Measurements from ENCODE around the gene TLX1.

Gene TLX1

DNA sequence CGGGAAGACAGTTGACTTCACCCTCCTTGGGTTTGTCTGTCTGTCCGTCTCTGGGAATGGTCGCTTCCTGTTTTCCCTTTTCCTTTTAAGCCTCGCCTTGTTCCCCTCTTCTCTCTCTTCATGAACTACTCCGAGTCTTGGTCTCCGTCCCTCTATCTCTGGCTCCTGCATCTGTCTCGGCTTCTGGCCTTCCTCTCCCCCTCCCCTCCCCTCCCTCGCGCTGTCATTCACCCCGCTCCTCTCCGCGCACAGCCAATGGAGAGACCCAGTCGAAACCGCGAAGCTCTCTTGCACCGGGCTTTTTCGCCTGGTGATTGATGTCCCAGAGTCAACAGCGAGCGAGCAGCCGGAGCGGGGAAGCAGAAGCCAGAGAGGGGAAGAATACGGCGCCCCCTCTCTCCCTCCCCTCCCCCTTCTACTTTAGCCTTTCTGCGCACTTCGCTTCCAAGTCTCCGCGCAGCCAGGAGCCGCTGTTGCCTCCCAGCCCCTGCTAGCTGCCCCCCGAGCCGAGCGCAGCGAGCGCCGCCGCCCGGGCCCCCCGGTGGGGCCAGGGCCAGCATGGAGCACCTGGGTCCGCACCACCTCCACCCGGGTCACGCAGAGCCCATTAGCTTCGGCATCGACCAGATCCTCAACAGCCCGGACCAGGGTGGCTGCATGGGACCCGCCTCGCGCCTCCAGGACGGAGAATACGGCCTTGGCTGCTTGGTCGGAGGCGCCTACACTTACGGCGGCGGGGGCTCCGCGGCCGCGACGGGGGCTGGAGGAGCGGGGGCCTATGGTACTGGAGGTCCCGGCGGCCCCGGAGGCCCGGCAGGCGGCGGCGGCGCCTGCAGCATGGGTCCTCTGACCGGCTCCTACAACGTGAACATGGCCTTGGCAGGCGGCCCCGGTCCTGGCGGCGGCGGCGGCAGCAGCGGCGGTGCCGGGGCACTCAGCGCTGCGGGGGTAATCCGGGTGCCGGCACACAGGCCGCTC is at the start of gene TLX1:
TSS of gene TLX1 (plus strand) at position 317 of the 978 bp plus-strand sequence. CDS start at position 559, 242 bp downstream.
- DNase-seq (ENCODE audit: low spot score), result no peak

DNA sequence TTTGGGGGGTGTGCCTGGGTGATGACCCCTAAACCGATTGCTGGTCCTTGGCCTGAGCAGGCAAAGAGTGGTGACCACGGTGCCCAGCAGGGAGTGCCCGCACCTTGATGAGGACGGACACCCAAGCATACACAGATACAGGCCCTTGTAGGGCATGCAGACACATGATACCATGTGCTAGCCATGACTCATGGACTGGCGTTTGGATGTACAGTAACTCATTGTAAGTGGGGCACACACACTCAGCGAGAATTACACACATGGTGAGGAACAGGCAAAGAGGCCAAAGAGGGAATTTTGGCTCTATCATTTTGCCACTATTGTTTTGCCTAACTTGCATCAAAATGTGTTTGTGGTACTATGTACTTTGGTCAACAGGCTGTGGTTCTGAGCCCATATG is 45.3 kb upstream of the TLX1 start:
- DNase-seq (ENCODE audit: low spot score), result peak; percentile 51

DNA sequence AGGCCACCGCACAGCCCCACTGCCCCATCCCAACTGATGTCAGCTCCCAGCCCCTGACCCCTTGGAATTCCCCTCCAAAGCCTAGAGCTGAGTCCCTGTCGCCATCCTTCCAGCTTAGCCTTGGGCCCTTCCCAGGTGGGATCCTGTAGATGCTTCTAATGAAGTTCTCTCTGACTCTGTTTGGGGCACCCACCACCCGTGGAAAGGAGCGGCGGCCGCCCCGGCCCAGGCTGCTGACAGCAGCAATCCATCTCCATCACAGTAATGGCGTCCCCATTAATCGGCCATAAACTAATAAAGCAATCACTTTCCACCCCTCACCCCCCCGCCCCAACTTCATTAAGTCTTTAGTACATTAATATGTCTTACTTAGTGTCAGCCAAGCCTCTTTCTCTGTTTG is 43.7 kb upstream of the TLX1 start:
- DNase-seq (ENCODE audit: low spot score), result no peak

DNA sequence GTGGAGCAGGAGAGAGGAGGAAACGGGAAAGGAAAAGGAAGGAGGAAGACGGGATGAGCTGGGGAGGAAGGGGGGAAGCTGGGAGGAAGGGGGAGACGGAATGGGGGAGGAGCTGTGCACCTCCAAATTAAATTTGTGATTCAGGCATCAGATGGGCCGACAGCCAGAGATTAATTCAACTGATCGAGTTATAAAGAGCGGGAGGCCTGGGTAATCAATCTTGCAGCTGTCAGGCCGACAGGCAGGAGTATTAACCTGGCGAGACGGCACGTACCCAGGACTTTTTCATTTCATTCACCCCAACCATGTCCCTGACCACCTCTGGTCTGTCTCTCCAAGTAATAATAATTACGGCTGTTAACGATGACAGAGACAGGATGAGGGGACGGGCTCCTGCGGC is 43.1 kb upstream of the TLX1 start:
- no peak for DNase-seq (ENCODE audit: low spot score)

DNA sequence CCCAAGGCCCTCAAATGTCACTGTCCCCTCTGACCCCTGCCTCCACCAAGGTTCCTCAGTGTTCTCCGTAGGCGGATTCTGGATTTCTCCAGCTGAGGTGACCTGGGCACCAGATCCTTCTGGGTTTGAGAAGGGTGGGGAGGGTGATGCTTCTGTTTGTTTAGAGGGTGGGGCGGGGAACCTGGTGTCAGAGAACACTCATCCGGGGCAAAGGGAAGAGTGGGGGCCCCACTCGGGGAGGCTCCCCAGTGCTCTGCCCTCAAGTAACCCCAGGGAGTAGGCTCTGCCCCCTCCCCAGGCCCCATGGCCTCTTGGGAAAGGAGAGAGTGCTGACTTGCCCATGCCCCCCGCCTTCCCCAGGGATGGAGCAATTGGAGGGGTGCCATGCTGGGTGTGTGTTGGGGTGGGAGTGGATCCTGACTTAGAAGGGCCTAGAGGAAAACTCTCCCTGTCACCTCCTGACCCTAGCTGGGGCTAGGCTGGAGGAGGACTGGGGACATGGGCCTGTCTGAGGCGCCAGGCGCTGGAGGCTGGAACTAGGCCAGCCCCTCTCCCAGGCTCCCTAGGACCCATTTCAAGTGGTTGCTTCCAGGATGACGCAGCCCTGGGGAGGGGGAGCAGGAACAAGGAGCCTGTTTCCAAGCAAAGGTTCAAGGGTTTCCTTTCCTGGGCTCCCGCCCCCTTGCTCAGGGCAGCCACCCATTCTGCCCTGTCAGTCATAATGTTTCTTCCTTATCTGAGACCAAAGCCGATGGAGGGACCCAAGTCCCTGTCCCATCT is 41.4 kb upstream of the TLX1 start:
- no peak for DNase-seq (ENCODE audit: low spot score)

DNA sequence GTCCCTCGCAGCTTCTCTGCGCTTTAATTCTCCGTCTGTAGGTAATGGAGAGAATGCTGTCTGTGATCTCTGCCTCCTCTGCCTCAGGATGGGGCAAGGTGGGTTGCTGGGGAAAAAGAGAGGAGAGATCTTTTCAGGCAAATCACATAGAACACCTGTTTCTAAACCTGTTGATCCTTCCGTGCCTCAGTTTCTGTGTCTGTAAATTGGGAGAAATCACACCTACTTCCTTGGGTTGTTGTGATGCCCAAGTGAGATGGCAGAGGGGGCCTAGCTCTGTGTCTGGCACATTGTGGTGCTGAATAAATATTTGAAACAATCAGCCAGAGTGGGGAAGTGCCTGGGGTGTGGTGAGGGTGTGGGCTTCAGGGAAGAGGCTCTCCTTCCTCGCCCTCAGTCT is 40.5 kb upstream of the TLX1 start:
- DNase-seq (ENCODE audit: low spot score), result no peak

DNA sequence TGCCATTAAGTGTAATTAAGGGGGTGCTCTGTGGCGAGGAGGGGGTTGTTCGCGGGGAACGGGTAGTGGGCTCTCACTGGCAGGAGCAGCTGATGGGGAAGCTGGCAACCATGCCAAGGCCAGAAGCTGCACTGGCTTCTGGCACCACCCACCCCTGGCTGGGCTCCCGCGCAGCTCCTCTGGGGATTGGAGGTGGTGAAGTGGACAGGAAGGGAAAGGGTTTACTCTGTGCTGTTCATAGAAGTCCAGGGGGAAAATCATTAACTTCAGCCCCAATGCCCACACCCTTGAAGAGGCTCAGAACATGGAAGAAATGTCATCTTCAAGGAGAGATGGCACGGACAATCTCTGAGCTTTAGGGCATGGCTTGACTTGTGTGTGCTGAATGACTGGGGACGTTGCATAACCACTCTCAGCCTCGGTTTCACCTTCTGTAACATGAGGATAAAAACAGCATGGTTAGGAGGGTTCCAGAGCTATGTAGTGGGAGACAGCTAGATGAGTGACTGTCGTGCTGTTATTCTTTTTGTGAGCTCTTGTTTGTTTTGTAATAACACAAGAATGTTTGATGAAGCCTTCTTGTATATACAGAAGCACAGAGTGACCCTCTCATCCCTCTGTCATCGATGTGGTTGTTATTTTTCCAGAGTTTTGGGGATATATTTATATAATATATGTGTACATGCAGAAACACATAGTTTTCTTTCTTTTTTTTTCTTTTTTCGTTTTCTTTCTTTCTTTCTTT is 39.4 kb upstream of the TLX1 start:
- DNase-seq (ENCODE audit: low spot score), result no peak

DNA sequence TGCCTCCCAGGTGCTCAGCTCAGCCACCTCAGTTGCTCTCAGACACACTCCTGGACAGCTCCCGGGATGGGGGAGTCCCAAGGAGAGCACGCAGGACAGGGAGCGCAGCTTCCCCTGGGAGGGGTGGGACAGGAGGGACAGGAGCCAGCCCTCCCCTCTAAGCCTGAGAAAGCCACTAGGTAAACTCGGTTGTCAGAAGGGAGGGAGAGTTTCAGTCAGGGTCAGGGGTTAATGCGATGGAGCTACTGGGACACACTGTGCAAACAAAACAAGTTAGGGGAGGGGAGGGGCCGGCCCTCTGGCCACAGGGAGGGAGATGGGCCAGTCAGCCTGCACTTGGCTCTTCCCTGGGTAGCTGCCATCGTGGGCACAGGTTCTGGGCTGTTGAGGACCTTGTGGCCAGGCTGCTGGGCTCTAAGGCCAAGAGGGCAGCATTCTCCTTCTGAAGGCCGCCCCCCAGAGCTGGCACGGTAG is 38.2 kb upstream of the TLX1 start:
- DNase-seq (ENCODE audit: low spot score), result no peak

DNA sequence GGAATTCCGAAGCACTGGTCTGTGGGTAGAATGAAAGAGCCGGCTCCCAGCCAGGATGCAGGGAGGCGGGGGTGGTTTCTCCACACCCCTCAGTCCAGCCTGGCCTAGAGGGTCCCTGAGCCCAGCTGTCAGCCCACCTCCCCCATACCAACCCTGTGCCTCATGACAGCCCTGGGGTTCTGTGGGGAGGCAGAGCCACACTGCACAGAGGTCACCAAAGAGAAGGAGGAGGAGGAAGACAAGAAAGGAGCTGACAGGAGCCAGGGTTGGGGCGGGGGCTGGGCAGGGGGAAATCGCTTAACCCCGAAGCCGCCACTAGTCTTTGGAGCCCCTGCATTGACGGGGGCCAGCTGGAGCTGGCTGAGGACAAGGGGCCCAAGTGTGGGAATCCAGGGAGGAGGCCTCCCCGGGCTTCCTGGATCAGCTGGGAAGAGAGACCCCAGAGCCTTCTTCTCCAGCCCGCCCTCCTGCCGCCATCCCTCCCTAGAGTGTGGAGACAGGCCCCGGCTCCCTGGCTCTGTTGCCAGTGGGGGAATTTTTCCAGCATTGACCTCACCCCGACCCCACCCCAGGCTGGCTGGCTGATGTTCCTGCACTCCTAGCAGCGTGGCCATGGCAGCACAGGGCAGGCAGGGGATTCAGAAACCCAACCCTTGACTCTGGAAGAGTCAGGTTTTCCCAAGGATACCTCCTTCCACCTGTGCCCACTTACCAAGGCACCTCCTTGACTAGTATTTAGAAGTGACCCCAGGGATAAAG is 36.8 kb upstream of the TLX1 start:
- no peak for DNase-seq (ENCODE audit: low spot score)

DNA sequence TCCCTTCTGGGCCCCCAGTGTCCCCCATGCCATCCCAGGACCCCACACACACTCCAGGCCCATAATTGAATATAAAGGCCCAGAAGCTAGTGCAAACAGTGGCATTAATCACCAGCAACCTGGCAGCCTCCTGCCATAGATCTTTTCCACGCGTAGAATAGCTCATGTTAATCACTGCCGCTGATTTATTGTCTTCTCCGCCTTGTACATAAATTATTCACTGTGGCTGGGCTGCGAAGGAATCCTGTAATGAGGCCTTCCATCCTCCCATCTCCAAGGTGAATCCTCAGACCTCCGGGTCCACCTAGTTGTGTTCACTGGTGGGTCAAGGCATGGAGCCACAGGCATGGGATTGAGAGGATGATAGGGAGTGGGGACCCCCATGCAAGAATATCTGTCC is 36.1 kb upstream of the TLX1 start:
- DNase-seq (ENCODE audit: low spot score), result no peak

DNA sequence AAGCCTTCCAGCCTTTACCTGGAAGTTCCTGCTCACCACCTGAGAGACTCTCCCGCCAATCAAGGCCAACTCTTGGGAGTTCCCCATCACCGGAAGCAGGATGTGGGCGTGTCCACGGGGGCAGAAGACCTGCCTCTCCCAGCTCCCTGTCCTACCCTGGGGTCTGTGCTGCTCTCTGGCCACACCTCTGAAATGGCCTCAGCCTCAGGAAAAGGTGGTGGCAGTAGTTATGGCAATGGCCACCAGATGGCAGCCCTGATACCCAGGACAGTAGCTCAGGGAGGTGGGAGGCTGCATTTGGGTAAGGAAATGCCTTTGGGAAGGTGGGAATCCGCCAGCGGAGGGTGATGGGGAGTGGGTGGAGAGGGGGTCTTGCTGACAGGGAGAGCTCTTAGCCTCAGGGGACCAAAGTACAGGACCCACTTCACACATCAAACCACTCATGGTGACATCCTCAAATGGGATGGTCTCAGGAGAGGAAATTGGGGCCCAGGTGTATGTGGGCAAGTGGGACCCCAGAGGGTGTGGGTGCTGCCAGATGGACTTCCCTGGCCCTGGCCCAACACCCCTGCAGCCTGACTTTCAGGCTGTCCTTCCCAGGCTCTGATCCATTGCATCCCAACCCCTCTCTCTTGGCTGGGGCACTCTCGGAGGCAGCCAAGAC is 35.4 kb upstream of the TLX1 start:
- peak; percentile 45 for DNase-seq (ENCODE audit: low spot score)

DNA sequence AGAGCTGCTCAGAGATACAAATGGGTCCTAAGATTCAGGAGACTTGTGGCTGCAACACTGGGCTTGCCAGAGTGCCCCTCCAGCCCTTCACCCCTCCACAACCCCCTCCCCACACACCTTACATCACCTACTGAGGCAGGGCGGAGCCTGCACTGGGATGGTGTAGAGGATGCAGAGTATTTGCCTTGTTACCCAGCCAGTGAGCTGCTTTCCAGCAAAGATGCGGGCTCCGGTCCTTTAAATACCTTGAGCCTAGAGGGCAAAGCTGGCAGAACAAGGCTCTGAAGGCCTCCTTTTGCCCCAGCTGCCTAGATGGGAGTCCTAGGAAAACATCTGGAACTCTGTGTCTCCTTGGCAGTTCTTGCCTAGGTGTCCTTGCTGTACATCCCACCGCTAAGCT is 34.7 kb upstream of the TLX1 start:
- DNase-seq (ENCODE audit: low spot score), result no peak

DNA sequence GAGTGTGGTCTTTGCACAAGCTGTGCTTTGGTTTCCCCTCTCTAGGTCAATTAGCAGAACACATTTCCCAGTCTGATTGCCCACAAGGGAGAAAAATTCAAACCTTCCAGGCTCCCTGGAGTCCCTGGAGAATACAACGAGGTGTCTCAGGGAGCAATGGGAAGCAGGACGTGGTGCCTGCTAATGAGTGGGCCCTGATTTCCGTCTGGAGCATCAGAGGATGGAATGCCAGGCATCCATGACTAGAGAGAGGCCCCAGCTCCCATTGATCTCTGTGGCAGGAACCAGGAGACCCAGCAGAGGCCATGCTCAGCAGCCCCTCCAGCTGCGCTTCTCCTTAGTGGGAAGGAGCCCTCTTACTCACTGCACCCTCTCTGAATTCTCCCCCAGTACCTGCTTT is 33.2 kb upstream of the TLX1 start:
- DNase-seq (ENCODE audit: low spot score), result no peak

DNA sequence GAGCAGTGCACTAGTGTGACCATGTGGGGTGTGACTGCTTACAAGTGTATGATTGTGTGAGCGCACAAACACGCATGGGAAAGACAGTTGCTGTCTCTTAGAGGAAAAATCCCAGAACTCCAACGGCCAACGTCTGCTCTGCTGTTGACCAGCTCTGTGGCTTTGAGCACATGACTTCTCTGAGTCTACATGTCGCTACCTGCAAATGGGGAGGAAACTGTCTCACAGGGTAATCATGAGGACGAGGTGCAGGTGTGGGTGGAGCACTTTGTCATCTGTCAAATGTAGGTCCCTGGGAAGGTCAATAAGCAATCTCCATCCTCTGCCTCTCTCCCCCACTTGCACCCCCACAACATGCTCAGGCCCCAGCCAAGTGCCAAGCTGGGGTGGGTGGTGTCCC is 31.2 kb upstream of the TLX1 start:
- no peak for DNase-seq (ENCODE audit: low spot score)

DNA sequence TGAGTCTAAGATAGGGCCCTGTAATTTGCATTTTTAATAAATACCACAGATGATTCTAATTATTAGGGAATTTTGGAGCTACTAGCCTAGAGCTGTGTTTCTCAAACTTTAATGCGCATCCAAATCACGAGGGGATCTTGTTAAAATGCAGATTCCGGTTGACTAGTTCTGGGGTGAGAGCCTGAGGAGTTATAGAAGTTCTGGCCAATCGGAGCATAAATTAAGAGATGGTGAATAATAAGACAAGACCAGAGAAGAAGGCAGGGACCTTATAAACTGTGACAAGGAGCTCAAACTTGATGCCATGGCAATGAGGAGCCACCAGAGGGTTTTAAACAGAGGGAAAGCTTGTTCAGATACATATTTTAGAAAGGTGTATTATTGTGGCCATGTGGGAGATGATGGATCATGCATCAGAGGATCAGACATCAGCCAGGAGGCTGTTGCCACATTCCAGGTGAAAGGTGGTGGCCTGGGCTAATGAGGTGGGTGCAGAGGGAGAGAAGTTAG is 29.7 kb upstream of the TLX1 start:
- DNase-seq (ENCODE audit: low spot score), result no peak

DNA sequence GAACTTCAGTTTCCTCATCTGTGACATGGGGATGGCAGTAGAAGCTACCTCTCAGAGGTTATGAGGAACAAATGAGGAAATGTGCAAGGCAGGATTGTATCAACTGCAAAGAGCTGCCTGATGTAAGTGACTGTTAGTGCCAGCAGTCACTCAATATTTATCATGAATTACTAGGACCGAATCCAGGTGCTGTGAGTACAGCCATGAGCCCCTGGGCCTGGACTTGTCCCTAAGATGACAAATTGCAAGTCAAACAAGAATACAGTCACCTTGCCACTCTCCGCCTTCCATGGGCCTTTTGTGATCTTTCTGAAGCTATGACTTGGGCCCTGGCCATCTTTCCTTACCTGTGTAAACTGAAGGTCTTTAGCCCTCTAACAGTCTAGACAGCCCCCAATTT is 27.7 kb upstream of the TLX1 start:
- DNase-seq (ENCODE audit: low spot score), result no peak

DNA sequence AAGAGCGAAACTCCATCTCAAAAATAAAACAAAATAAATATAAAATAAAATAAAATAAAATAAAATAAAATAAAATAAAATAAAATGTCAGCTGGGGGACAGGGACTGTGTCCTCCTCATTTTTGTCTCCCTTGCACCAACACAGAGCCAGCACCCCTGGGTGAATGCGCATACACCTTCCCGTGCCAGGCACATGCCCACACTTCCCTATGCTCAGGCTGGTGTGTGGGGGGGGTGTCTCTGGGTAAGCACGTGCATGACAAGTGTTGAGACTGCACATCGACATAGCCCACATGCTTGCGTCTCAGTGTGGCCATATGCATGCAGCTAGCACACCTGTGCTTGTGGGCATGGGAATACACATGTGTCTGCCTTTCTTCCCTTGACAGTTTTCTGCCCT is 24.7 kb upstream of the TLX1 start:
- DNase-seq (ENCODE audit: low spot score), result no peak

DNA sequence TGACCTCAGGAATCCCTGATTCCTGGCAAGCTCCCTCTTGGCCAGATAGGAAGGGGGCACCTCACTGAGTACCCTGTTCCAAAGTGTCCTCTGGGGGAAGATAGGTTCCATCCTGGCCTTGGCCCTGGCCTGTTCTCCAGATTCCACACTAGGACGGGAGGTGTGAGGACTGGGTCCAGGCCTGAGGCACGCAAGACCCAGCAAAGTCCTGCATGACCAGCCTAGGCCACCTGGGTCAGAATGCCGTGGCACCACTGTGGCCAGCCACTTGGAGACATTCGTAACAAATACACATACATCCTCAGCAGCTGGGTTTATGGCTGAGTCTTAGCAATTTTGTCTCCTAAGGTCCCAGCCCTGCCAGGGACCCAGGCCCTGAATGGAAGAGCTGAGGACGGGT is 23.3 kb upstream of the TLX1 start:
- DNase-seq (ENCODE audit: low spot score), result no peak

DNA sequence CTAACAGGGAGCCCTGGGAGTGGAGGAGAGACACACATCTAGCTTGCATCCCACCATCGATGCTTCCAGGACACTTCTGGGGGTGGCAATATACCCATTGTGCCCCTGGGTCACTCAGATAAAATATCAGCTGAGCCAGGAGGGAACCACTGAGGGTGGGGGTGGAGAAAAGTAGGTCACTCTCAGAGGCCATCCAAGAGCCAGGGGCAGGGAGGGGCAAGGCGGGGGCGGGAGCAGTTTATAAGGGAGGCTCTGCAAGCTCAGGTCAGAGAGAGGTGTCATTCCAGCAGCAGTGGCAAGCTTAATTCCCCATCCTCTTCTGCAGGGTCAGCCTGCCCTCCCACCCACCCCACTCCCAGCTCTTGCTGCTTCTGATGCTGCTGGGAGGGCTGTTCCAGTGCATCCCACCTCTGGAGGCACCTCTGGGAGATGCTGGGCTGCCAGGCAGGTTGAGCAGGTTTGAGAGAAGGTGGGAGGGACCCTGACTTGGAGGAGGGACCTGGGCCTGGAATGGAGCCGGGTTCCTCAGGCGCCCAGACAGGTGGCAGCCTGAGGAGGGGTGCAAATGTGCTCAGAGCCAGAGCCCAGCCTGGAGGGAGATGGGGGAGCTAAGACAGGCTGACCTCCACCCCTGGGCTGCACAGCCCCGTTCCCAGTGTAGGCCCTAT is 20.1 kb upstream of the TLX1 start:
- DNase-seq (ENCODE audit: low spot score), result no peak

DNA sequence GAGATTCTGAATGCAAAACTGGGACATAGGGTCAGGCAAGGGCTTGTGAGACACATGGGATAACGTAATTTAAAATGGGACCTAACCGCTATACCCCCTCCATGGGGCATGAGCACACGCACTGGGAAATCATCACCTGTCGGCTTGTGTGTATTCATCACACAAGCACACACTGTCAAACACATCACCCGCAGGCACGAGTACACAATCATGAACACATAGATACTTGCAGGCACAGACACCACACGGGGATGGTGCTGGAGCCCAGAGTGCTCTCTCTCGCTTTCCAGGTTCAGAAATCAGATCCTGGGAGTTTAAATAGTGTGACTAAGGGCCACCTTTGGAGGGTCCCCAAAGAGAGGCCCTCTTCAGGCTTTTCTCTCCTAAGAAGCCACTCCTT is 19.6 kb upstream of the TLX1 start:
- no peak for DNase-seq (ENCODE audit: low spot score)

All from COLO829 (cell line).